ENCODE results near the gene GRB10. TPM values are rescaled to one million over a fixed set of nuclear protein-coding genes. Genes with fewer than 3 reads are reported as not detected.

The GRB10 gene
- total RNA-seq, 4 donors from 2014 or later = 33.9 to 72.6 (median 41.8) TPM

DNA sequence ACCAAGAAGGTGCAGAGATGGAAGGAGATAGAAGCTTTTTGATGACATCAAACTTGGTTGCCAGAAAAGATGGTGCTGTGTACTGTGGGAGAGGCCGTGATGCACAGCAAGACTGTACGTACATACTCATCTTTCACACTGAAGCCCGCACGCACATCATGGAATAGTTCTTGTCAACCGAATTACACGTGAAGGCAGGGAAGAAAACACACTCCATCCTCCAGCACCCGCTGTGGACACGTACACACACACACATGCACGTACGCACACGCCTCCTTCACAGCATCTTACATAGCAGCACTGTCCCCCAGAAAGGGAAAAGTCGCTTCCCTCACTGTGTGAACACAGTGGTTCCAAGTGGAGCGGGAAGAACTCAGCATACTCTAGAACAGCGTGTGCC is 163.0 kb downstream of the GRB10 start:
- Histone ChIP-seq H3K36me3 (no peaks in the 10 kb centered on the region), H3K4me1 (no peaks in the 10 kb centered on the region), H3K27ac (no peak overlapping the region), H3K9me3 (no peaks in the 10 kb centered on the region), H3K27me3 (no peaks in the 10 kb centered on the region), H3K4me3 (no peak overlapping the region)
- no peak for TF ChIP-seq CTCF (IDR thresholded peaks at IDR 0.05)
- no peak for TF ChIP-seq POLR2A (IDR thresholded peaks at IDR 0.05)
- no peak for DNase-seq
- intact Hi-C loops (cut with DNase I; ENCODE audit: low total_unique reads) = no loop called here

GRCh38 chr7:50618281-50618680 is 164.4 kb downstream of the GRB10 start:
- Histone ChIP-seq H3K9me3 (no peaks in the 10 kb centered on the region), H3K4me1 (no peaks in the 10 kb centered on the region), H3K27me3 (no peaks in the 10 kb centered on the region), H3K36me3 (no peaks in the 10 kb centered on the region), H3K4me3 (no peak overlapping the region), H3K27ac (no peak overlapping the region)
- TF ChIP-seq POLR2A (IDR thresholded peaks at IDR 0.05) = no peak
- no peak for TF ChIP-seq CTCF (IDR thresholded peaks at IDR 0.05)
- DNase-seq = no peak
- intact Hi-C loops (cut with DNase I; ENCODE audit: low total_unique reads) = no loop called here

DNA sequence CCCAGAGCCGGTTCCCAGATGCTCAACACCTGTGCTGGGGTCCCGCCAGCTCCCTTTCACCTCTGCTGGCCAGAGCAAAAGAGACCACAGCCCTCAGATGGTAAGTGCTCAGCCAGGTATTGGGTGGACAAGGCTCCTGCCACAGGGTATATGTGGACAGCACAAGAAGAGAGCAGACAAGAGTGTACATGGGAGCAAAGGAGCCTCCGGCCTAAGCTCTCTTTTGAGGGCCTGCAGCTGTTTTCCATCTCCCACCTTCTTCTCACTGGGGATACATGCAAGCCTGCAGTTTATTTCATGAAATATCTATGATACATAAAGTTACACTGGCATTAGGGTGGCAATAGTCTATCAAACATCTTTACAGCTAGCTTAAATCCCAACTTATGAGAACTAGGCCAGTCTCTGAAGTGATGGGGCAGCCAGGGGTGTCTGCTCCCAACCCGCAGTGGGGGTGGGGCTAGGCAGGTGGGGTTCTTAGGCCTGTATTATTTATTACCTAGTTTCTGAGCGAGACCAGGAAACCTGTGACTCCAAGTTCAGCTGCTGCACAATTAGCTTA is 167.1 kb downstream of the GRB10 start:
- no peak for DNase-seq
- intact Hi-C loops (cut with DNase I; ENCODE audit: low total_unique reads) = no loop called here
- no peak for TF ChIP-seq CTCF (IDR thresholded peaks at IDR 0.05)
- no peak for TF ChIP-seq POLR2A (IDR thresholded peaks at IDR 0.05)
- Histone ChIP-seq H3K27ac (no peak overlapping the region), H3K36me3 (no peaks in the 10 kb centered on the region), H3K9me3 (no peaks in the 10 kb centered on the region), H3K4me3 (no peak overlapping the region), H3K4me1 (no peaks in the 10 kb centered on the region), H3K27me3 (no peaks in the 10 kb centered on the region)

- Histone ChIP-seq H3K27ac (no peak overlapping the region), H3K36me3 (no peaks in the 10 kb centered on the region), H3K4me3 (no peak overlapping the region), H3K9me3 (no peaks in the 10 kb centered on the region), H3K4me1 (no peaks in the 10 kb centered on the region), H3K27me3 (no peaks in the 10 kb centered on the region)
- TF ChIP-seq CTCF (IDR thresholded peaks at IDR 0.05) = peak in 3 of 4 experiments; percentile 25 to 35 (median 33)
- no peak for TF ChIP-seq POLR2A (IDR thresholded peaks at IDR 0.05)
- intact Hi-C loops (cut with DNase I; ENCODE audit: low total_unique reads) = no loop called here
- DNase-seq = no peak
Measured at GRCh38 chr7:50614721-50615518, 167.8 kb downstream of the GRB10 start.

DNA sequence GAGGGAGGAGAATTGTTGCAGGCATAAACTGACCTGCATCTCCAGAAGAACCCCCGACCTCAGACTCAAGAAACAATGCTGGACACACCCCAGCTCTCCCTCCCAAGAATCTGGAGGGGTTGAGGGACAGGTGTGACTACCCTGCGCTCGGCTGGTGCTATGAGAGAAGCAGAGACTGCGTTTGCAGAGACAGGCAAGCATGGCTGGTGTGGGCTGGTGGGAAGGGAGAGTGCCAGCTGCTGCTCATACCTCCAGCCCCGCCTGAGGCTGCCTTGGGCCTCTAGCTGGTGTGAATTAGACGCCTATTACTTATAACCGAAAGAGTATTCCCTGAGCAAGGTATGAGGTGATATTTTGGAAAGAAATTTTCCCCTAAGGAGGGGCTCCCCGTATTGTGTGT is 169.2 kb downstream of the GRB10 start:
- TF ChIP-seq CTCF (IDR thresholded peaks at IDR 0.05) (no peak), POLR2A (IDR thresholded peaks at IDR 0.05) (no peak)
- no peak overlapping the region for H3K27ac ChIP-seq
- H3K9me3 ChIP-seq = no peaks in the 10 kb centered on the region
- no peaks in the 10 kb centered on the region for H3K4me1 ChIP-seq
- intact Hi-C loops (cut with DNase I; ENCODE audit: low total_unique reads) = no loop called here
- H3K4me3 ChIP-seq = no peak overlapping the region
- H3K27me3 ChIP-seq = no peaks in the 10 kb centered on the region
- DNase-seq = no peak
- H3K36me3 ChIP-seq = no peaks in the 10 kb centered on the region

Data from uterus (tissue), 4 donors.